Suprapubic skin (tissue), 4 donors: ENCODE data around the gene SLC1A5. TPM values are rescaled to one million over a fixed set of nuclear protein-coding genes. Genes with fewer than 3 reads are reported as not detected.
"Not testable (repeated sequence)": the region's sequence is repeated elsewhere in the genome, so short reads cannot be mapped to it uniquely, and the experiment has no call there.

Experiments used
- DNase-seq, 2 donors: peaks; one replicate each; pipeline ENCODE4 v3.0.0-alpha.2; 2019; ENCODE audit warnings: low spot score in 2 of 2
- H3K27ac ChIP-seq: fragments of 200-600 bp; sonication (generic); one replicate; pipeline ENCODE4 v1.5.1; 2019
- H3K27me3 ChIP-seq: fragments of 200-600 bp; sonication (generic); one replicate; pipeline ENCODE4 v1.5.1; 2019
- H3K36me3 ChIP-seq: fragments of 200-600 bp; sonication (generic); one replicate; pipeline ENCODE4 v1.5.1; 2019
- H3K4me1 ChIP-seq: fragments of 200-600 bp; sonication (generic); one replicate; pipeline ENCODE4 v1.5.1; 2019
- H3K4me3 ChIP-seq: fragments of 200-600 bp; sonication (generic); one replicate; pipeline ENCODE4 v1.5.1; 2019; ENCODE audit warnings: mild to moderate bottlenecking
- H3K9me3 ChIP-seq: fragments of 200-600 bp; sonication (generic); one replicate; pipeline ENCODE4 v1.5.1; 2019
- EP300 ChIP-seq: sonication (generic); formaldehyde crosslinking; IDR thresholded peaks from one replicate; pipeline ENCODE4 v1.6.1; 2017; ENCODE audit warnings: antibody characterized with exemption
- POLR2A ChIP-seq, 2 donors: fragments of 450-650 bp; IDR thresholded peaks; one replicate each; pipeline ENCODE4 v1.6.1; 2017; ENCODE audit warnings: antibody characterized with exemption in 2 of 2, mild to moderate bottlenecking in 2 of 2, moderate library complexity in 2 of 2
- POLR2AphosphoS5 ChIP-seq, 3 donors: sonication (generic); formaldehyde crosslinking; IDR thresholded peaks; one replicate each; pipeline ENCODE4 v1.6.1; 2017; ENCODE audit warnings: antibody characterized with exemption in 3 of 3
- WGBS: methylation state at CpG from one replicate; pipeline ENCODE4 v1.1.5; 2018; 5-methylcytosine and 5-hydroxymethylcytosine counted together
- total RNA-seq, 4 donors: library from RNA; depleted of rRNA; stranded (reverse); fragments of >200 nt; gene quantifications; one replicate each; pipeline ENCODE4 v1.1.0, GENCODE V29; 2016
- TF ChIP-seq, protein P1 (sequence below), 2 donors: fragments of 200-600 bp in 1 of 2; fragments of 450-650 bp in 1 of 2; sonication (generic) in 1 of 2; IDR thresholded peaks; one replicate each; pipeline ENCODE4 v1.5.1; 2016 to 2019; ENCODE audit warnings: antibody characterized with exemption in 2 of 2, mild to moderate bottlenecking in 1 of 2, moderate library complexity in 1 of 2

Gene SLC1A5
- total RNA-seq, 4 donors from 2014 or later = 79.4 to 191 (median 131) TPM

DNA sequence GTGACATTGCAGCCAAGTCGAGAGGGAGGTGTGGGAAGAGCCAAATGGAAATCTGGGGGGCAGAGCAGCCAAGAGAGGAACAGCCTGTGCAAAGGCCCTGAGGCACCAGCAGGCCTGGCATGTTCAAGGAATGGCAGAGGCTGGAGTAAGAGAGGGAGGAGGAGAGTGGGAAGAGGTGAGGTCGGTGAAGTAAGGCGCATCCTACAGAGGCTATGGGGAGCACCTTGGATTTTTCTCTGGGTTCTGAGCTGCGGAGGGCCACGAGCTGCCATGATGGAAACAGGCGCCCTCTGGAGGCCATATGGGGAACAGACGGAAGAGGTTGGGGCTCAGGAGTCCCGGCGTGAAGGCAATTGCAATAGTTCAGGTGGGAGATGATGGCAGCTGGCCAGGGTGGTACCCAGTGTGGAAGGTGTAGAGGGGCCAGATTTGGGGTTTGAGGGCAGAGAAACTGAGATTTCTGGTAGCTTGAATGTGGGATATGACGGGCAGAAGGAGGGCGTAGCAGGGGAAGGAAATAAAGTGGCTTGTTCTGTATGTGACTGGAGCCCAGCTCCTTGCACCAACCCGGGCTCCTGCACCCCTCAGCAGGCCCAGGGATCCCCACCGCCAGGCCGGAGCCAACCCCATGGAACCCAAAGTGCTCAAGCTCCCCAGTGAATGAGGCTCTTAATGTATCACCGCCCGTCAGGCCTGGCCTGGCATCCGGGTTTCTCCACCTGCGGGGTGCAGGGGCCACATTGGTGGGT lies 21.7 kb downstream of the SLC1A5 start:
- no peaks in the 10 kb centered on the region for H3K9me3 ChIP-seq
- H3K27me3 ChIP-seq = no peaks in the 10 kb centered on the region
- H3K36me3 ChIP-seq = no peaks in the 10 kb centered on the region
- no peak for TF ChIP-seq POLR2AphosphoS5 (IDR thresholded peaks at IDR 0.05)
- TF ChIP-seq, protein P1, sequence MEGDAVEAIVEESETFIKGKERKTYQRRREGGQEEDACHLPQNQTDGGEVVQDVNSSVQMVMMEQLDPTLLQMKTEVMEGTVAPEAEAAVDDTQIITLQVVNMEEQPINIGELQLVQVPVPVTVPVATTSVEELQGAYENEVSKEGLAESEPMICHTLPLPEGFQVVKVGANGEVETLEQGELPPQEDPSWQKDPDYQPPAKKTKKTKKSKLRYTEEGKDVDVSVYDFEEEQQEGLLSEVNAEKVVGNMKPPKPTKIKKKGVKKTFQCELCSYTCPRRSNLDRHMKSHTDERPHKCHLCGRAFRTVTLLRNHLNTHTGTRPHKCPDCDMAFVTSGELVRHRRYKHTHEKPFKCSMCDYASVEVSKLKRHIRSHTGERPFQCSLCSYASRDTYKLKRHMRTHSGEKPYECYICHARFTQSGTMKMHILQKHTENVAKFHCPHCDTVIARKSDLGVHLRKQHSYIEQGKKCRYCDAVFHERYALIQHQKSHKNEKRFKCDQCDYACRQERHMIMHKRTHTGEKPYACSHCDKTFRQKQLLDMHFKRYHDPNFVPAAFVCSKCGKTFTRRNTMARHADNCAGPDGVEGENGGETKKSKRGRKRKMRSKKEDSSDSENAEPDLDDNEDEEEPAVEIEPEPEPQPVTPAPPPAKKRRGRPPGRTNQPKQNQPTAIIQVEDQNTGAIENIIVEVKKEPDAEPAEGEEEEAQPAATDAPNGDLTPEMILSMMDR (IDR thresholded peaks at IDR 0.05) = peak in 1 of 2 donors; percentile 59
- H3K4me3 ChIP-seq = no peak overlapping the region
- no peak for DNase-seq
- 62% methylated on average over 18 of the region's 18 CpGs for WGBS
- H3K4me1 ChIP-seq = peaks cover 23% of the 10 kb centered on the region
- H3K27ac ChIP-seq = no peak overlapping the region

DNA sequence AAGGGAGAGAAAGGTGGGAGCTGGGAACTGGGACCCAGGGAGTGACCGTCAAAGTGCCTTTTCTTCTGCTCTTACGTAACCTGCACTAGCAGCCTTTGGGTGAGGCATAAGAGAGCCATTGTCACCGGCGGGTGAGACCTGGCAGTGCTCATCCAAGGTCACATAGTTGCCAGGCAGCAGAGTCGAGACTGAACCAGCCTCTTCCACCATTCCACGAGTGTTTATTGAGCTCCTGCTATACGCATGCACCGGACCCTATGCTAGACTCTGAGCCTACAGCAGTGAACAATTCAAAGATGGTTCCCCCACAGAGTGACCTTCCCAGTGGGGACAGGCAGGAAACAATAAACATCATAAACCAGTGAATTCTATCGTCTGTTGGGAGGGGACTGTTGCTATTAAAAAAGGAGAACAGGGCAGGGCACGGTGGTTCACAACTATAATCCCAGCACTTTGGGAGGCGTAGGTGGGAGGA lies 23.5 kb downstream of the SLC1A5 start:
- Histone ChIP-seq H3K27me3 (no peaks in the 10 kb centered on the region), H3K36me3 (no peaks in the 10 kb centered on the region), H3K4me3 (no peak overlapping the region), H3K27ac (peak overlapping the region; percentile 76), H3K4me1 (peaks cover 42% of the 10 kb centered on the region), H3K9me3 (no peaks in the 10 kb centered on the region)
- TF ChIP-seq POLR2A (IDR thresholded peaks at IDR 0.05) (no peak), EP300 (no peak), POLR2AphosphoS5 (IDR thresholded peaks at IDR 0.05) (no peak)
- TF ChIP-seq, protein P1 (IDR thresholded peaks at IDR 0.05) = no peak
- DNase-seq = no peak
- WGBS = 48% methylated on average over 10 of the region's 11 CpGs

DNA sequence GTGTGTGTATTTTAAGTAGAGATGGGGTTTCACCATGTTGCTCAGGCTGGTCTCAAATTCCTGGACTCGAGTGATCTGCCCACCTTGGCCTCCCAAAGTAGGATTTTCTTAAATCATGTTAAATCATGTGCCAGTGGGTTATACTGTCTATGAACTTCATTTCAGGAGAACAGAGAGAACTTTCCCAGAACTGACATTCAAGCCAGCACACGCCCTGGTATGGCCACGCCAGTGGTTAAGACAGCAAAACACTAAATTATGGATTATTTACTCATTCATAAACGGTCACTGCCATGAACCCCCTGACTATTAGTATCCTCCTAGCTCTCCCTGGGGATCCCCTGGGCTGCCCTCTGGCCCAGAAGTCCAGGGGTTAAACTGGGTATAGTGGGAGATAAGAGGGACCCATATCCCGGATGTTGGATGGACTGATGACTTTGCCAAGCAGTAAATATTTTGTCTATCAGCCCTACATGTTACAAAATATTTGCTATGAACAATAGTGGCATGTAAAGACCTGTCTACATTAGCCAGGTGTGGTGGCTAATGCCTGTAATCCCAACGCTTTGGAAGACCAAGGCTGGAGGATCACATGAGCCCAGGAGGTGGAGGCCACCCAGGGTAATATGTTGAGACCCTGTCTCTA lies 26.0 kb downstream of the SLC1A5 start:
- no peak overlapping the region for H3K4me3 ChIP-seq
- no peak for DNase-seq
- peaks cover 53% of the 10 kb centered on the region for H3K4me1 ChIP-seq
- no peaks in the 10 kb centered on the region for H3K9me3 ChIP-seq
- no peaks in the 10 kb centered on the region for H3K27me3 ChIP-seq
- H3K36me3 ChIP-seq = no peaks in the 10 kb centered on the region
- 35% methylated on average over 6 of the region's 6 CpGs for WGBS
- TF ChIP-seq EP300 (no peak), POLR2AphosphoS5 (IDR thresholded peaks at IDR 0.05) (no peak), POLR2A (IDR thresholded peaks at IDR 0.05) (no peak)
- TF ChIP-seq, protein P1 (IDR thresholded peaks at IDR 0.05) = no peak
- peak overlapping the region; percentile 83 for H3K27ac ChIP-seq

DNA sequence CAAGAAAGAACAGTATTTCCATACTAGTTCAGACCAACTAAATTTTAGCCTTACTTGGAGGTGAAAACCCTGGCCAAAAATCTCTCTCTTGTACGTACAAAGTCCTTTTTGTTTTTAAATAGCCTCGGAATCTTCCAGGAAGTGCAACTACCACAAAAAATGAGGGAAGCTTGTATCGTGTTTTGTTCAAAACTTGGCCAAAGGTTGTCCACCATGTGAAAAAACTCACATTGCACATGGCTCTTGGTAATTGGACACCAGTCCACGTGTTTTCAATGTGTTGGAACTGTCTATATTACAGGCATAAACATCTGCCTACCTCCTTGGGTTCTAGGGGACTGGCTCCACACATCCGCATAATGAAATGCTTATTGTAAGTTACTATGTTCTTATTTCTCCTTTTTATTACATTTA lies 27.0 kb downstream of the SLC1A5 start:
- peaks cover 56% of the 10 kb centered on the region for H3K4me1 ChIP-seq
- no peak overlapping the region for H3K4me3 ChIP-seq
- peaks cover 3% of the 10 kb centered on the region for H3K36me3 ChIP-seq
- TF ChIP-seq, protein P1 (IDR thresholded peaks at IDR 0.05) = no peak
- no peak for TF ChIP-seq EP300
- TF ChIP-seq POLR2AphosphoS5 (IDR thresholded peaks at IDR 0.05) = peak in 1 of 3 donors; percentile 80
- TF ChIP-seq POLR2A (IDR thresholded peaks at IDR 0.05) = no peak
- H3K27ac ChIP-seq = peak overlapping the region; percentile 83
- H3K27me3 ChIP-seq = no peaks in the 10 kb centered on the region
- no peaks in the 10 kb centered on the region for H3K9me3 ChIP-seq
- 58% methylated on average over 5 of the region's 5 CpGs for WGBS
- no peak for DNase-seq

DNA sequence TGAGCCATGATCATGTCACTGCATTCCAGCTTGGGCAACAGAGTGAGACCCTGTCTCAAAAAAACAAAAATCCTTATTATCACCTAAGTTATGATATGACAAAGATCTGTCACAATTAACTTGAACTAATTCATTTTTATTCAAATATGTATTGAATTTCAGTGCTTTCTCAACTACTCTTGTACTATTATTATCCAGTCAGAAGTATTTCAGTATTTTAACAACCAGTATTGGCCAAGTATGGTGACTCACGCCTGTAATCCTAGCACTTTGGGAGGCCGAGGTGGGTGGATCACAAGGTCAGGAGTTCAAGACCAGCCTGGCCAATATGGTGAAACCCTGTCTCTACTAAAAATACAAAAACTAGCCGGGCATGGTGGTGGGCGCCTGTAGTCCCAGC lies 27.5 kb downstream of the SLC1A5 start:
- 62% methylated on average over 4 of the region's 4 CpGs for WGBS
- not testable (repeated sequence) for H3K9me3 ChIP-seq

More for the DNA sequence above, 27.5 kb downstream of the SLC1A5 start:
- Histone ChIP-seq H3K4me1 (peaks cover 56% of the 10 kb centered on the region), H3K27ac (peak overlapping the region; percentile 83)
- H3K27me3 ChIP-seq, H3K4me3 ChIP-seq, DNase-seq, H3K36me3 ChIP-seq: not testable (repeated sequence)
